H1 (cell line): ENCODE measurements around the gene FHAD1.

Experiments
- EZH2 ChIP-seq: fragments of 200-600 bp; sonication (generic); IDR thresholded peaks from 2 replicates; pipeline ENCODE4 v1.7.1; 2012; ENCODE audit warnings: low read depth, mild to moderate bottlenecking, moderate library complexity, low read length, inconsistent platforms; ENCODE audit not compliant: severe bottlenecking
- JUND ChIP-seq: IDR thresholded peaks from 2 replicates; pipeline ENCODE4 v1.6.1; 2011; ENCODE audit warnings: mild to moderate bottlenecking, improper control_type of control experiment, low read length
- POLR2A ChIP-seq, 2 experiments: IDR thresholded peaks; 1 replicate in 1 of 2; 2 replicates in 1 of 2; pipeline ENCODE4 v1.6.1; 2011; ENCODE audit warnings: low read depth in 2 of 2, low read length in 2 of 2, mild to moderate bottlenecking in 2 of 2; ENCODE audit errors: control extremely low read depth in 1 of 2
- TF ChIP-seq, protein P1 (sequence below), 3 experiments: IDR thresholded peaks; 1 replicate in 2 of 3; 2 replicates in 1 of 3; pipeline versions ENCODE4 v1.5.1 to v1.6.1; 2011; ENCODE audit warnings: low read length in 3 of 3, mild to moderate bottlenecking in 3 of 3, inconsistent platforms in 2 of 3, low read depth in 1 of 3, moderate library complexity in 1 of 3; ENCODE audit not compliant: insufficient read depth in 1 of 3; ENCODE audit errors: control extremely low read depth in 1 of 3

DNA sequence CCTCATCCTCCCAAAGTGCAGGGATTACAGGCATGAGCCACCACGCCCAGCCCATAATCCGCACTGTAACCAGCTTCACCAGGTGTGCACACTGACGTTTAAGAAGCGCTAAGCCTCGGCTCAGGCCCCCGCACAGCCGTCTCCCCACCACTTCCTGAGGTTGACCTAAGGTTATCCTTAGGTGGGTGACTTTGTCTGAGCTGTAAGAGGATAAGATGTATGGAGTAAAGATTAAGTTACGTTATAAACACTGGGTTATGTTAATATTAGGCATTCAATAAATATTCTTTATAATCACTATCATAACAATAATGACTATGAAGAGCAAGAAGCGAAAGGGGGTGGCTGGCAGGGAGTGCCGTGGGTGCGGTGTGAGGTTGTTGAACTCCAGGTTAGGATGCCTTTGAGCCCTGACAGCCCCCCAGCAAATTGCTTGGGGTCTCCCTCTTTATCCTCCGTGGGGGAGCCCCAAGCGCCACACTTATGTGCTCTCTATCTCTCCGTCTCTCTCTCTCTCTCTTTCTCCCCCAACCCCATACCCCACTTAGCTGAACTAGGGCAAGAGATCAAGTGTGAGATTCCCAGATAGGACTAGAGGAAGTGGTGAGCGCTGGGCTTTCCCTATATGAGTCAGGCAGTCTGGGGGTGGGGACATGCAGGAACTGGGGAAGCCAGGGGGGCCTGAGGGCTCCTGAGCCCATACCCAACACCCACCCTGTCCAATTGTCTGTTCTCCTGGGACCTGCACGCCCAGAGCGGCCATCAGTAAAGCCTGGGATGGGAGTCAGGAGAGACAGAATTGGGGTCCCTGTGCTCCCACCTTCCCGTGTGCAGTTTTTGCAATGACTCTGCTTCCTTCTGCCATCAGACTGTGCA, 170.3 kb downstream of the FHAD1 start:
- TF ChIP-seq, protein P1, sequence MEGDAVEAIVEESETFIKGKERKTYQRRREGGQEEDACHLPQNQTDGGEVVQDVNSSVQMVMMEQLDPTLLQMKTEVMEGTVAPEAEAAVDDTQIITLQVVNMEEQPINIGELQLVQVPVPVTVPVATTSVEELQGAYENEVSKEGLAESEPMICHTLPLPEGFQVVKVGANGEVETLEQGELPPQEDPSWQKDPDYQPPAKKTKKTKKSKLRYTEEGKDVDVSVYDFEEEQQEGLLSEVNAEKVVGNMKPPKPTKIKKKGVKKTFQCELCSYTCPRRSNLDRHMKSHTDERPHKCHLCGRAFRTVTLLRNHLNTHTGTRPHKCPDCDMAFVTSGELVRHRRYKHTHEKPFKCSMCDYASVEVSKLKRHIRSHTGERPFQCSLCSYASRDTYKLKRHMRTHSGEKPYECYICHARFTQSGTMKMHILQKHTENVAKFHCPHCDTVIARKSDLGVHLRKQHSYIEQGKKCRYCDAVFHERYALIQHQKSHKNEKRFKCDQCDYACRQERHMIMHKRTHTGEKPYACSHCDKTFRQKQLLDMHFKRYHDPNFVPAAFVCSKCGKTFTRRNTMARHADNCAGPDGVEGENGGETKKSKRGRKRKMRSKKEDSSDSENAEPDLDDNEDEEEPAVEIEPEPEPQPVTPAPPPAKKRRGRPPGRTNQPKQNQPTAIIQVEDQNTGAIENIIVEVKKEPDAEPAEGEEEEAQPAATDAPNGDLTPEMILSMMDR (IDR thresholded peaks at IDR 0.05; ENCODE audit: control extremely low read depth in 1 of 3, insufficient read depth in 1 of 3, low read depth in 1 of 3, low read length in 3 of 3), result no peak
- no peak for TF ChIP-seq POLR2A (IDR thresholded peaks at IDR 0.05; ENCODE audit: control extremely low read depth in 1 of 2, low read depth in 2 of 2, low read length in 2 of 2)
- no peak for TF ChIP-seq EZH2
- no peak for TF ChIP-seq JUND
